A673 (cell line): ENCODE measurements around the gene RAG2. TPM values are rescaled to one million over a fixed set of nuclear protein-coding genes. Genes with fewer than 3 reads are reported as not detected.

Experiments used
- BruUV-seq: library from RNA; stranded (reverse); fragments of 400-500 nt; replicated peaks from 2 replicates; lab custom pipeline; 2021; lab: Mats Ljungman, UMichigan
- CTCF ChIA-PET: fragments of 300-600 bp; sonication (Branson Sonifier 250); formaldehyde crosslinking; loops from one replicate; lab custom pipeline; 2022; ENCODE audit warnings: antibody characterized with exemption; lab: Charles Lee
- POLR2A ChIA-PET: fragments of 300-600 bp; sonication (Branson Sonifier 250); formaldehyde crosslinking; loops from one replicate; lab custom pipeline; 2022; ENCODE audit warnings: antibody characterized with exemption; ENCODE audit not compliant: low non-redundant PET; lab: Charles Lee
- DNase-seq: peaks from one replicate; pipeline ENCODE4 v3.0.0-alpha.2; 2015; ENCODE audit warnings: low spot score
- H3K27ac ChIP-seq: fragments of 200-600 bp; sonication (generic); 2 replicates; pipeline ENCODE4 v1.5.1; 2016; ENCODE audit warnings: mixed run types, low read depth, mild to moderate bottlenecking, mixed read lengths, antibody characterized with exemption, low read length; ENCODE audit not compliant: poor library complexity, severe bottlenecking
- H3K27me3 ChIP-seq: fragments of 200-600 bp; sonication (generic); replicated peaks from 2 replicates; pipeline ENCODE4 v1.6.1; 2017; ENCODE audit warnings: mixed run types, low read depth, mild to moderate bottlenecking, mixed read lengths, antibody characterized with exemption, low read length; ENCODE audit not compliant: insufficient read depth, poor library complexity
- H3K36me3 ChIP-seq: fragments of 200-600 bp; sonication (generic); 2 replicates; pipeline ENCODE4 v1.6.1; 2016; ENCODE audit warnings: mixed run types, mild to moderate bottlenecking, mixed read lengths, antibody characterized with exemption, low read length; ENCODE audit not compliant: insufficient read depth, poor library complexity, severe bottlenecking
- H3K4me1 ChIP-seq: fragments of 200-600 bp; sonication (generic); 2 replicates; pipeline ENCODE4 v1.6.1; 2017; ENCODE audit warnings: mixed run types, mild to moderate bottlenecking, mixed read lengths, antibody characterized with exemption, low read length; ENCODE audit not compliant: insufficient read depth, poor library complexity, severe bottlenecking
- H3K4me3 ChIP-seq: fragments of 200-600 bp; sonication (generic); 2 replicates; pipeline ENCODE4 v1.5.1; 2016; ENCODE audit warnings: low read depth, mixed run types, mild to moderate bottlenecking, mixed read lengths, low read length; ENCODE audit not compliant: poor library complexity, severe bottlenecking
- H3K9me3 ChIP-seq: fragments of 200-600 bp; sonication (generic); 2 replicates; pipeline ENCODE4 v1.6.1; 2016; ENCODE audit warnings: mixed run types, low read depth, mild to moderate bottlenecking, mixed read lengths, antibody characterized with exemption, low read length; ENCODE audit not compliant: poor library complexity, severe bottlenecking
- CTCF ChIP-seq: fragments of 300-800, 200-600 bp; sonication (generic); conservative IDR thresholded peaks from 2 replicates; pipeline ENCODE4 v1.5.1; 2017; ENCODE audit warnings: low read depth, mild to moderate bottlenecking, antibody characterized with exemption, low read length, moderate library complexity, mixed read lengths
- EZH2 ChIP-seq: fragments of 200-600 bp; sonication (generic); IDR thresholded peaks from 2 replicates; pipeline ENCODE4 v1.6.1; 2017; ENCODE audit warnings: borderline replicate concordance, low read depth, mild to moderate bottlenecking, mixed read lengths, antibody characterized with exemption, low read length; ENCODE audit not compliant: poor library complexity, severe bottlenecking
- intact Hi-C: fragments of 100-400 bp; cut with micrococcal nuclease; formaldehyde crosslinking; loops from one replicate; pipeline ENCODE4 v1.10.0; 2022; ENCODE audit not compliant: unreplicated experiment
- total RNA-seq: library from RNA; stranded (reverse); gene quantifications from 2 replicates; pipeline ENCODE4 v1.2.3, GENCODE V29; 2021

The RAG2 gene
- total RNA-seq, 1 experiment from 2014 or later = not detected

DNA sequence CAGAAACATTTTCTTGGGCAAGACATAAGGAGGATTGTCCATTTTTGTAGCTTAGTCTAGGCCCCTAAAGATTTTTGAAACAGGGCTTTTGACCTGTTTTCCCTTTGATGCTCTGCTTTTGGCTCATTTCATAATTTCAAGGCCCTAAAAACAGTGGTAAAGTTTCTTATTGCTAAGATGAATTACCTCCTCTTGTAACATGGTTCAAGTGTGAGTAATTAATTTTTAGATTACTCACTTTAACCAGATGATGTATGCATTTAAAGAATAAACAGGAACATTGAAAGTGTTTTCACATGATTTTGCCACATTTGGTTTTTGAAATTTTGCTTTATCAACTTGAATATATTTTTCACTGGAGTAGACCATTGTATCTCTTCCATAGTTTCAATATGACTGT is 1.2 kb downstream of the RAG2 start:
- H3K36me3 ChIP-seq = no peaks in the 10 kb centered on the region
- no peak overlapping the region for H3K27ac ChIP-seq
- no TSS peak for BruUV-seq
- intact Hi-C loops = no loop called here
- DNase-seq = no peak
- H3K9me3 ChIP-seq = no peaks in the 10 kb centered on the region
- TF ChIP-seq CTCF (no peak), EZH2 (no peak)
- H3K4me3 ChIP-seq = no peak overlapping the region
- H3K27me3 ChIP-seq = peaks cover 13% of the 10 kb centered on the region
- POLR2A ChIA-PET = no interaction called here
- CTCF ChIA-PET = no interaction called here
- H3K4me1 ChIP-seq = peaks cover 7% of the 10 kb centered on the region

GRCh38 chr11:36594316-36594989 is 3.6 kb downstream of the RAG2 start, which contains the start of gene IFTAP:
Gene IFTAP (plus strand): TSS chr11:36594502. CDS start chr11:36610104, 15,602 bp downstream.
- POLR2A ChIA-PET = interaction anchor here (0.6 kb wide), 1 partner anchor 1103 kb away, joined by 3 read pairs; no protein-coding TSS in a partner anchor
- H3K27me3 ChIP-seq = peaks cover 38% of the 10 kb centered on the region
- intact Hi-C loops = no loop called here
- DNase-seq = peak; percentile 99
- H3K36me3 ChIP-seq = no peaks in the 10 kb centered on the region
- CTCF ChIA-PET = interaction anchor here (1.0 kb wide), 2 partner anchors 31 to 153 kb away, joined by 3 to 5 read pairs; no protein-coding TSS in a partner anchor
- BruUV-seq = TSS peak; percentile 64
- no peaks in the 10 kb centered on the region for H3K9me3 ChIP-seq
- peaks cover 7% of the 10 kb centered on the region for H3K4me1 ChIP-seq
- H3K27ac ChIP-seq = peak within 1 kb of the TSS; percentile 1
- TF ChIP-seq EZH2 (no peak), CTCF (no peak)
- H3K4me3 ChIP-seq = peak within 1 kb of the TSS; percentile 61

DNA sequence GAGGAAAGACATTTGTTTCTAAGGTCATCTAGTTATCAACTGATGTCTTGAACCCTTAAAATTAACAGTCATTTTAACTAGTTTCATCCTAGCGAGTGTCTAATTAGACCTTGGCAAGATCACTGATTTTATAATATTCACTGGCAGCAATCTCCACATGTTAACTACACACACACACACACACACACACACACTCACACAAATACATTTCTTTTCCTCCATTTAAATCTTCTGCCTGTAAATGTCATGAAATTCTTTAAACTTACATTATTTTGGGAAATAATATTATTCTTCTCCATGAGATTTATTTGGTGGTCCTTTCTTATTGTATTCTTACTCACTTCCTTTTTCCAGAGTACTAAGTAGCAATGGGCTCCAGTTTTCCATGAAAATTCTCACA is 6.6 kb downstream of the RAG2 start:
- no peaks in the 10 kb centered on the region for H3K9me3 ChIP-seq
- H3K36me3 ChIP-seq = no peaks in the 10 kb centered on the region

More for the DNA sequence above, 6.6 kb downstream of the RAG2 start:
- no peak overlapping the region for H3K4me3 ChIP-seq
- ChIA-PET CTCF (no interaction called here), POLR2A (no interaction called here)
- intact Hi-C loops = no loop called here
- peaks cover 7% of the 10 kb centered on the region for H3K4me1 ChIP-seq
- peaks cover 67% of the 10 kb centered on the region for H3K27me3 ChIP-seq
- no peak overlapping the region for H3K27ac ChIP-seq
- TF ChIP-seq CTCF (no peak), EZH2 (no peak)
- DNase-seq = no peak
- BruUV-seq = no TSS peak
